ENCODE measurements around the gene KNOP1. TPM values are rescaled to one million over a fixed set of nuclear protein-coding genes. Genes with fewer than 3 reads are reported as not detected.
A peak's percentile ranks its signal among the peaks of the same experiment; 100 is the strongest.

The KNOP1 gene
- total RNA-seq = 1 to 10 TPM; 4.1 to 5.4 TPM

GRCh38 chr16:19717741-19718623 is at the start of gene KNOP1, which contains the start of gene IQCK:
Gene KNOP1, minus strand, starts transcription at chr16:19718227. Its CDS starts 3,192 bp downstream, at chr16:19715035.
Gene IQCK, plus strand, starts transcription at chr16:19718271. Its CDS starts 36 bp downstream, at chr16:19718307.
- Histone ChIP-seq H3K9me3 (no peaks in the 10 kb centered on the region), H3K27ac (peak within 1 kb of the TSS; percentile 70 to 82), H3K4me1 (peaks cover 0 to 29% of the 10 kb centered on the region in 2 donors), H3K4me3 (peak within 1 kb of the TSS; percentile 60 to 88), H3K36me3 (peaks cover 14% of the 10 kb centered on the region), H3K27me3 (no peaks in the 10 kb centered on the region)
- DNase-seq (ENCODE audit: low spot score) = peak; percentile 93
- TF ChIP-seq CTCF (IDR thresholded peaks at IDR 0.05) = peak in 1 of 2 donors; percentile 8

- Histone ChIP-seq H3K27me3 (no peaks in the 10 kb centered on the region), H3K27ac (no peak overlapping the region), H3K36me3 (peaks cover 4% of the 10 kb centered on the region), H3K9me3 (no peaks in the 10 kb centered on the region), H3K4me3 (no peak overlapping the region), H3K4me1 (peaks cover 0 to 18% of the 10 kb centered on the region in 2 donors)
- DNase-seq (ENCODE audit: low spot score) = no peak
- no peak for TF ChIP-seq CTCF (IDR thresholded peaks at IDR 0.05)
These were observed 49.5 kb upstream of the KNOP1 start for GRCh38 chr16:19767497-19767896.

- H3K36me3 ChIP-seq = peaks cover 4% of the 10 kb centered on the region
- no peak for DNase-seq (ENCODE audit: low spot score)
- no peak for TF ChIP-seq CTCF (IDR thresholded peaks at IDR 0.05)
- H3K4me1 ChIP-seq = peaks cover 0 to 18% of the 10 kb centered on the region in 2 donors
- H3K9me3 ChIP-seq = no peaks in the 10 kb centered on the region
- H3K27me3 ChIP-seq = no peaks in the 10 kb centered on the region
- no peak overlapping the region for H3K27ac ChIP-seq
- H3K4me3 ChIP-seq = no peak overlapping the region
These were observed 49.0 kb upstream of the KNOP1 start for GRCh38 chr16:19766988-19767387.

GRCh38 chr16:19766554-19766884 is 48.5 kb upstream of the KNOP1 start:
- H3K4me3 ChIP-seq = no peak overlapping the region
- no peaks in the 10 kb centered on the region for H3K9me3 ChIP-seq
- peaks cover 0 to 18% of the 10 kb centered on the region in 2 donors for H3K4me1 ChIP-seq
- no peak overlapping the region for H3K27ac ChIP-seq
- DNase-seq (ENCODE audit: low spot score) = no peak
- TF ChIP-seq CTCF (IDR thresholded peaks at IDR 0.05) = no peak
- H3K36me3 ChIP-seq = peaks cover 4% of the 10 kb centered on the region
- H3K27me3 ChIP-seq = no peaks in the 10 kb centered on the region

- Histone ChIP-seq H3K4me3 (no peak overlapping the region), H3K9me3 (no peaks in the 10 kb centered on the region), H3K27me3 (no peaks in the 10 kb centered on the region), H3K4me1 (peaks cover 0 to 18% of the 10 kb centered on the region in 2 donors), H3K36me3 (peaks cover 4% of the 10 kb centered on the region), H3K27ac (peak overlapping the region in 1 of 2 donors; percentile 25)
- TF ChIP-seq CTCF (IDR thresholded peaks at IDR 0.05) = no peak
- no peak for DNase-seq (ENCODE audit: low spot score)
These were observed 48.0 kb upstream of the KNOP1 start for GRCh38 chr16:19765860-19766553.
